Liver (tissue), 3 donors: ENCODE measurements around the gene ARMH1.

ENCODE experiments used
- EGR1 ChIP-seq, 2 donors: IDR thresholded peaks; 2 replicates each; pipeline ENCODE4 v1.6.1; 2016 to 2018; ENCODE audit warnings: antibody characterized with exemption in 2 of 2, low read depth in 2 of 2
- NR2F2 ChIP-seq: IDR thresholded peaks from 2 replicates; pipeline ENCODE4 v1.6.1; 2016; ENCODE audit warnings: antibody characterized with exemption
- RAD21 ChIP-seq, 2 donors: IDR thresholded peaks; 2 replicates each; pipeline ENCODE4 v1.6.1; 2016; ENCODE audit warnings: antibody characterized with exemption in 2 of 2, mild to moderate bottlenecking in 2 of 2
- REST ChIP-seq: IDR thresholded peaks from 2 replicates; pipeline ENCODE4 v1.6.1; 2016; ENCODE audit warnings: antibody characterized with exemption, mild to moderate bottlenecking
- RXRA ChIP-seq, 2 donors: IDR thresholded peaks; 2 replicates each; pipeline ENCODE4 v1.6.1; 2017 to 2018; ENCODE audit warnings: antibody characterized with exemption in 2 of 2, mild to moderate bottlenecking in 1 of 2
- SP1 ChIP-seq: IDR thresholded peaks from 2 replicates; pipeline ENCODE4 v1.6.1; 2018; ENCODE audit warnings: antibody characterized with exemption, mild to moderate bottlenecking
- TAF1 ChIP-seq: conservative IDR thresholded peaks from 2 replicates; pipeline ENCODE4 v1.6.1; 2016; ENCODE audit warnings: antibody characterized with exemption, mild to moderate bottlenecking
- YY1 ChIP-seq: IDR thresholded peaks from 2 replicates; pipeline ENCODE4 v1.6.1; 2016; ENCODE audit warnings: antibody characterized with exemption, mild to moderate bottlenecking
- TF ChIP-seq, protein P1 (sequence below): fragments of 150-350 bp; IDR thresholded peaks from 2 replicates; pipeline ENCODE4 v1.5.1; 2017; ENCODE audit warnings: improper control_type of control experiment, low read depth, low read length; ENCODE audit not compliant: missing input control
- donor health status: healthy.
- donor health status: healthy.

GRCh38 chr1:44705470-44705869 lies 31.0 kb downstream of the ARMH1 start:
- no peak for TF ChIP-seq YY1
- TF ChIP-seq TAF1: no peak
- TF ChIP-seq, protein P1, sequence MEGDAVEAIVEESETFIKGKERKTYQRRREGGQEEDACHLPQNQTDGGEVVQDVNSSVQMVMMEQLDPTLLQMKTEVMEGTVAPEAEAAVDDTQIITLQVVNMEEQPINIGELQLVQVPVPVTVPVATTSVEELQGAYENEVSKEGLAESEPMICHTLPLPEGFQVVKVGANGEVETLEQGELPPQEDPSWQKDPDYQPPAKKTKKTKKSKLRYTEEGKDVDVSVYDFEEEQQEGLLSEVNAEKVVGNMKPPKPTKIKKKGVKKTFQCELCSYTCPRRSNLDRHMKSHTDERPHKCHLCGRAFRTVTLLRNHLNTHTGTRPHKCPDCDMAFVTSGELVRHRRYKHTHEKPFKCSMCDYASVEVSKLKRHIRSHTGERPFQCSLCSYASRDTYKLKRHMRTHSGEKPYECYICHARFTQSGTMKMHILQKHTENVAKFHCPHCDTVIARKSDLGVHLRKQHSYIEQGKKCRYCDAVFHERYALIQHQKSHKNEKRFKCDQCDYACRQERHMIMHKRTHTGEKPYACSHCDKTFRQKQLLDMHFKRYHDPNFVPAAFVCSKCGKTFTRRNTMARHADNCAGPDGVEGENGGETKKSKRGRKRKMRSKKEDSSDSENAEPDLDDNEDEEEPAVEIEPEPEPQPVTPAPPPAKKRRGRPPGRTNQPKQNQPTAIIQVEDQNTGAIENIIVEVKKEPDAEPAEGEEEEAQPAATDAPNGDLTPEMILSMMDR: no peak
- TF ChIP-seq RXRA (IDR thresholded peaks at IDR 0.05): no peak
- no peak for TF ChIP-seq NR2F2
- TF ChIP-seq RAD21 (IDR thresholded peaks at IDR 0.05): no peak
- no peak for TF ChIP-seq EGR1 (IDR thresholded peaks at IDR 0.05; ENCODE audit: low read depth in 2 of 2)
- no peak for TF ChIP-seq SP1
- TF ChIP-seq REST: no peak
